ENCODE measurements around the gene ESRP2.

ESRP2 gene

GRCh38 chr16:68270353-68270752 is 34.4 kb upstream of the ESRP2 start:
- no peak overlapping the region for H3K27ac ChIP-seq
- TF ChIP-seq CTCF (conservative IDR thresholded peaks at IDR 0.05), result no peak

- no peak overlapping the region for H3K27ac ChIP-seq
- no peak for TF ChIP-seq CTCF (conservative IDR thresholded peaks at IDR 0.05)
Observed at GRCh38 chr16:68269793-68270192, 33.9 kb upstream of the ESRP2 start.

GRCh38 chr16:68267612-68268405 is 31.9 kb upstream of the ESRP2 start:
- H3K27ac ChIP-seq, result no peak overlapping the region
- no peak for TF ChIP-seq CTCF (conservative IDR thresholded peaks at IDR 0.05)

GRCh38 chr16:68265078-68265920 is 29.4 kb upstream of the ESRP2 start:
- peak overlapping the region; percentile 76 for H3K27ac ChIP-seq
- no peak for TF ChIP-seq CTCF (conservative IDR thresholded peaks at IDR 0.05)

GRCh38 chr16:68264128-68265077 is 28.5 kb upstream of the ESRP2 start, which contains the start of gene SLC7A6:
SLC7A6 (plus strand) TSS chr16:68264526; CDS start chr16:68274727, 10,201 bp downstream.
- peak; percentile 54 for TF ChIP-seq CTCF (conservative IDR thresholded peaks at IDR 0.05)
- peak within 1 kb of the TSS; percentile 76 for H3K27ac ChIP-seq

GRCh38 chr16:68263559-68264127 is 27.7 kb upstream of the ESRP2 start:
- H3K27ac ChIP-seq, result peak overlapping the region; percentile 76
- TF ChIP-seq CTCF (conservative IDR thresholded peaks at IDR 0.05), result no peak

Data from VCaP (cell line).